ENCODE data around the gene DENND2D. TPM values are rescaled to one million over a fixed set of nuclear protein-coding genes. Genes with fewer than 3 reads are reported as not detected.
"Not testable (repeated sequence)": the region's sequence is repeated elsewhere in the genome, so short reads cannot be mapped to it uniquely, and the experiment has no call there.

The DENND2D gene
- total RNA-seq, 8 experiments from 2014 or later, result 0.36 to 23.4 (median 1.4) TPM

- H3K4me3 ChIP-seq, result no peak overlapping the region
- 0 to 100% (median 68%) methylated on average over 1 to 5 of the region's 5 CpGs; no CpG with 5 or more reads in 2 of the 10 experiments for WGBS, 10 experiments
- in situ Hi-C loops (cut with MboI; ENCODE audit: low pct_unique_long_range_greater_than_20kb in 2 of 9, low sequenced_read_pairs in 9 of 9, unreplicated experiment in 9 of 9), result loop anchor here in 5 of 9 experiments (10.0 to 25.0 kb wide), 5 partner anchors 105 to 568 kb away; partner anchors contain the start of gene DDX20 (in 2 of the 5)
Observed at GRCh38 chr1:111219557-111220286, 19.3 kb upstream of the DENND2D start.

GRCh38 chr1:111218701-111219556 lies 18.5 kb upstream of the DENND2D start:
- WGBS, 10 experiments, result 76 to 100% (median 91%) methylated on average over 2 to 8 of the region's 8 CpGs
- in situ Hi-C loops (cut with MboI; ENCODE audit: low pct_unique_long_range_greater_than_20kb in 2 of 9, low sequenced_read_pairs in 9 of 9, unreplicated experiment in 9 of 9), result loop anchor here in 4 of 9 experiments (25.0 kb wide), 3 partner anchors 193 to 568 kb away; partner anchors contain the start of gene DDX20 (in 2 of the 4)
- H3K4me3 ChIP-seq, result no peak overlapping the region
- peaks cover 0 to 7% of the 10 kb centered on the region in 2 donors for H3K4me1 ChIP-seq (replicated peaks in 1 of 2)
- no peak for ATAC-seq (replicated peaks in 6 of 8)
- no peak overlapping the region for H3K27ac ChIP-seq

More at GRCh38 chr1:111219557-111220286, 19.3 kb upstream of the DENND2D start:
- peaks cover 0 to 7% of the 10 kb centered on the region in 2 donors for H3K4me1 ChIP-seq (replicated peaks in 1 of 2)
- no peak overlapping the region for H3K27ac ChIP-seq
- ATAC-seq (replicated peaks in 6 of 8), result peak in 2 of 8 experiments; percentile 25 to 43

GRCh38 chr1:111217183-111217910 lies 16.9 kb upstream of the DENND2D start:
- 62 to 100% (median 77%) methylated on average over 1 to 5 of the region's 5 CpGs; no CpG with 5 or more reads in 1 of the 10 experiments for WGBS, 10 experiments
- Histone ChIP-seq H3K4me3 (no peak overlapping the region), H3K4me1 (replicated peaks in 1 of 2) (peaks cover 0 to 7% of the 10 kb centered on the region in 2 donors), H3K27ac (no peak overlapping the region)
- ATAC-seq (replicated peaks in 6 of 8), result no peak
- in situ Hi-C loops (cut with MboI; ENCODE audit: low pct_unique_long_range_greater_than_20kb in 2 of 9, low sequenced_read_pairs in 9 of 9, unreplicated experiment in 9 of 9), result loop anchor here in 4 of 9 experiments (25.0 kb wide), 3 partner anchors 195 to 570 kb away; partner anchors contain the start of gene DDX20 (in 2 of the 4)

GRCh38 chr1:111216751-111217150 lies 16.3 kb upstream of the DENND2D start:
- no peak for ATAC-seq (replicated peaks in 6 of 8)
- WGBS, 10 experiments, result 43 to 96% (median 76%) methylated on average over 2 to 5 of the region's 5 CpGs; no CpG with 5 or more reads in 1 of the 10 experiments
- Histone ChIP-seq H3K4me1 (replicated peaks in 1 of 2) (peaks cover 0 to 7% of the 10 kb centered on the region in 2 donors), H3K4me3 (no peak overlapping the region), H3K27ac (no peak overlapping the region)
- in situ Hi-C loops (cut with MboI; ENCODE audit: low pct_unique_long_range_greater_than_20kb in 2 of 9, low sequenced_read_pairs in 9 of 9, unreplicated experiment in 9 of 9), result loop anchor here in 4 of 9 experiments (25.0 kb wide), 3 partner anchors 196 to 571 kb away; partner anchors contain the start of gene DDX20 (in 2 of the 4)

- H3K4me1 ChIP-seq (replicated peaks in 1 of 2); H3K4me3 ChIP-seq; ATAC-seq (replicated peaks in 6 of 8); H3K27ac ChIP-seq: not testable (repeated sequence)
- 17 to 100% (median 94%) methylated on average over 1 to 2 of the region's 2 CpGs; no CpG with 5 or more reads in 2 of the 10 experiments for WGBS, 10 experiments
- in situ Hi-C loops (cut with MboI; ENCODE audit: low pct_unique_long_range_greater_than_20kb in 2 of 9, low sequenced_read_pairs in 9 of 9, unreplicated experiment in 9 of 9), result loop anchor here in 4 of 9 experiments (25.0 kb wide), 3 partner anchors 197 to 572 kb away; partner anchors contain the start of gene DDX20 (in 2 of the 4)
Observed at GRCh38 chr1:111215285-111215684, 14.8 kb upstream of the DENND2D start.

GRCh38 chr1:111214884-111215283 lies 14.4 kb upstream of the DENND2D start:
- ATAC-seq (replicated peaks in 6 of 8), result no peak
- WGBS, 10 experiments, result 78 to 100% (median 95%) methylated on average over 1 to 7 of the region's 7 CpGs; no CpG with 5 or more reads in 1 of the 10 experiments
- no peak overlapping the region for H3K27ac ChIP-seq
- H3K4me3 ChIP-seq, result no peak overlapping the region
- in situ Hi-C loops (cut with MboI; ENCODE audit: low pct_unique_long_range_greater_than_20kb in 2 of 9, low sequenced_read_pairs in 9 of 9, unreplicated experiment in 9 of 9), result loop anchor here in 4 of 9 experiments (25.0 kb wide), 3 partner anchors 197 to 572 kb away; partner anchors contain the start of gene DDX20 (in 2 of the 4)
- H3K4me1 ChIP-seq (replicated peaks in 1 of 2), result peaks cover 0 to 7% of the 10 kb centered on the region in 2 donors

- Histone ChIP-seq H3K4me1 (replicated peaks in 1 of 2) (peaks cover 0 to 2% of the 10 kb centered on the region in 2 donors), H3K4me3 (no peak overlapping the region), H3K27ac (no peak overlapping the region)
- in situ Hi-C loops (cut with MboI; ENCODE audit: low pct_unique_long_range_greater_than_20kb in 2 of 9, low sequenced_read_pairs in 9 of 9, unreplicated experiment in 9 of 9), result loop anchor here in 4 of 9 experiments (25.0 kb wide), 3 partner anchors 198 to 573 kb away; partner anchors contain the start of gene DDX20 (in 2 of the 4)
- ATAC-seq (replicated peaks in 6 of 8), result peak in 2 of 8 experiments; percentile 34 to 40
- WGBS, 10 experiments, result 25 to 100% (median 66%) methylated on average over 2 to 6 of the region's 6 CpGs
Observed at GRCh38 chr1:111214074-111214801, 13.8 kb upstream of the DENND2D start.

GRCh38 chr1:111213412-111213811 lies 13.0 kb upstream of the DENND2D start:
- in situ Hi-C loops (cut with MboI; ENCODE audit: low pct_unique_long_range_greater_than_20kb in 2 of 9, low sequenced_read_pairs in 9 of 9, unreplicated experiment in 9 of 9), result loop anchor here in 4 of 9 experiments (25.0 kb wide), 3 partner anchors 199 to 574 kb away; partner anchors contain the start of gene DDX20 (in 2 of the 4)
- no peaks in the 10 kb centered on the region for H3K4me1 ChIP-seq (replicated peaks in 1 of 2)
- H3K4me3 ChIP-seq, result no peak overlapping the region
- WGBS, 10 experiments, result 60 to 100% (median 88%) methylated on average over 1 to 6 of the region's 6 CpGs
- H3K27ac ChIP-seq, result no peak overlapping the region
- no peak for ATAC-seq (replicated peaks in 6 of 8)

- 40 to 94% (median 79%) methylated on average over 1 to 5 of the region's 5 CpGs; no CpG with 5 or more reads in 3 of the 10 experiments for WGBS, 10 experiments
- in situ Hi-C loops (cut with MboI; ENCODE audit: low pct_unique_long_range_greater_than_20kb in 2 of 9, low sequenced_read_pairs in 9 of 9, unreplicated experiment in 9 of 9), result loop anchor here in 4 of 9 experiments (25.0 kb wide), 3 partner anchors 200 to 575 kb away; partner anchors contain the start of gene DDX20 (in 2 of the 4)
- Histone ChIP-seq H3K4me1 (replicated peaks in 1 of 2) (no peaks in the 10 kb centered on the region), H3K27ac (no peak overlapping the region), H3K4me3 (no peak overlapping the region)
- ATAC-seq (replicated peaks in 6 of 8), result peak in 1 of 8 experiments; percentile 21
Observed at GRCh38 chr1:111212634-111213335, 12.3 kb upstream of the DENND2D start.

- in situ Hi-C loops (cut with MboI; ENCODE audit: low pct_unique_long_range_greater_than_20kb in 2 of 9, low sequenced_read_pairs in 9 of 9, unreplicated experiment in 9 of 9), result loop anchor here in 4 of 9 experiments (25.0 kb wide), 3 partner anchors 200 to 575 kb away; partner anchors contain the start of gene DDX20 (in 2 of the 4)
- Histone ChIP-seq H3K27ac (no peak overlapping the region), H3K4me3 (no peak overlapping the region), H3K4me1 (replicated peaks in 1 of 2) (no peaks in the 10 kb centered on the region)
- 50 to 100% (median 85%) methylated on average over 1 of the region's 1 CpG; no CpG with 5 or more reads in 2 of the 10 experiments for WGBS, 10 experiments
- ATAC-seq (replicated peaks in 6 of 8), result no peak
Observed at GRCh38 chr1:111211921-111212320, 11.5 kb upstream of the DENND2D start.

GRCh38 chr1:111209622-111210021 lies 9.2 kb upstream of the DENND2D start:
- H3K4me1 ChIP-seq (replicated peaks in 1 of 2), result no peaks in the 10 kb centered on the region
- in situ Hi-C loops (cut with MboI; ENCODE audit: low pct_unique_long_range_greater_than_20kb in 2 of 9, low sequenced_read_pairs in 9 of 9, unreplicated experiment in 9 of 9), result loop anchor here in 4 of 9 experiments (25.0 kb wide), 3 partner anchors 203 to 578 kb away; partner anchors contain the start of gene DDX20 (in 2 of the 4)
- WGBS, 10 experiments, result 18 to 100% (median 76%) methylated on average over 1 to 4 of the region's 4 CpGs
- no peak overlapping the region for H3K27ac ChIP-seq
- ATAC-seq (replicated peaks in 6 of 8), result no peak
- H3K4me3 ChIP-seq, result no peak overlapping the region

All from motor neuron (in vitro differentiated cells).